ENCODE measurements around the gene WLS.

Gene WLS

DNA sequence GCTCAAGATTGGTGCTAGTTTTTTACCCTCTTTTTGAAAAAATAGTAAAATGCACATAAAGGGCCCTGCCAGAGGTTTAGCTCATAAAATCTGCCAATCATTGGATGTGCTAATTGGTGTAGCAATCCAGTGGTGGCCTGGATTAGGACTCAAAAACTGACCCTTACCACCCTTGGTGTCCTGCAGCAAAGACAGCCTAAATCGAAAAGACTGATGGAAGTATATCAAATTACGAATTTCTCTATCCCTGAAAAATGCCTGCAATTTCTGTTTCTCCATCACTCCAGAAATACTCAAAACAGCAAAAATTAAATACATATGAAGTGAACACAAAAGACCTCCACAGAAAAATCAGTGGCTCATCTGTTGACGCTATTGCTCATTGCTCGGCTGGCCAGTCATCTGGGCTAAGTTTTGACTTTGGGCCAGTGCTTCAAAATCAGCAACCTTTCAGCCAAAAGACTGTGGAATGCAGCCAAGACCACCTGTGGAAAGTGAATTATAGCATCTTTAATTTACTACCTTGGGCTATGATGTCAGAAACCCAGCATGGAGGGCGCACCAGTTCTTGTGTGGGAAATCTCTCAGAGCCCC is 30.0 kb downstream of the WLS start:
- no peak overlapping the region for H3K23ac ChIP-seq (ENCODE audit: low read depth, low read length, poor library complexity)
- no peak overlapping the region for H2BK5ac ChIP-seq (ENCODE audit: low read length)
- no peaks in the 10 kb centered on the region for H3K79me1 ChIP-seq (ENCODE audit: low read depth, low read length)
- DNase-seq (ENCODE audit: low spot score) = no peak
- no peak overlapping the region for H2BK120ac ChIP-seq (ENCODE audit: low read depth, low read length)
- H2AFZ ChIP-seq (ENCODE audit: low read length) = no peak overlapping the region
- H4K8ac ChIP-seq (ENCODE audit: low read depth, low read length) = no peak overlapping the region
- H2BK15ac ChIP-seq (ENCODE audit: low read length) = no peak overlapping the region
- no peak overlapping the region for H3K4ac ChIP-seq (ENCODE audit: low read length)
- no peak overlapping the region for H3K4me2 ChIP-seq (ENCODE audit: insufficient read depth, low read length, poor library complexity, severe bottlenecking)
- H3K9me3 ChIP-seq (replicated peaks in 1 of 2; ENCODE audit: control insufficient read depth in 2 of 2, insufficient read depth in 1 of 2, low read depth in 1 of 2, low read length in 2 of 2) = no peaks in the 10 kb centered on the region
- no CpG with 5 or more reads among the region's 5 CpGs for WGBS, 2 donors (ENCODE audit: extremely low coverage in 2 of 2, insufficient read length in 2 of 2, insufficient replicate concordance in 1 of 2)
- no peak overlapping the region for H2AK5ac ChIP-seq (ENCODE audit: low read depth, low read length)
- H3K4me1 ChIP-seq (ENCODE audit: control insufficient read depth in 2 of 2, insufficient read depth in 1 of 2, low read depth in 1 of 2, low read length in 2 of 2) = peaks cover 0 to 7% of the 10 kb centered on the region in 2 donors
- H4K91ac ChIP-seq (ENCODE audit: low read depth, low read length, poor library complexity) = no peak overlapping the region
- H3K4me3 ChIP-seq (ENCODE audit: low read length in 2 of 2) = no peak overlapping the region
- H3K9ac ChIP-seq (ENCODE audit: low read depth, low read length, poor library complexity) = no peak overlapping the region
- no peaks in the 10 kb centered on the region for H3K27me3 ChIP-seq (ENCODE audit: control insufficient read depth in 3 of 3, insufficient read depth in 3 of 3, low read depth in 1 of 3, low read length in 3 of 3)
- H3K27ac ChIP-seq (replicated peaks; ENCODE audit: low read length) = no peak overlapping the region
- no peak overlapping the region for H3K14ac ChIP-seq (ENCODE audit: low read length)
- no peak overlapping the region for H3K18ac ChIP-seq (ENCODE audit: low read length)
- H3K36me3 ChIP-seq (replicated peaks in 1 of 2; ENCODE audit: control insufficient read depth in 2 of 2, insufficient read depth in 2 of 2, low read length in 2 of 2) = peaks cover 0 to 32% of the 10 kb centered on the region in 2 donors
- no peak overlapping the region for H2BK12ac ChIP-seq (ENCODE audit: low read length)

DNA sequence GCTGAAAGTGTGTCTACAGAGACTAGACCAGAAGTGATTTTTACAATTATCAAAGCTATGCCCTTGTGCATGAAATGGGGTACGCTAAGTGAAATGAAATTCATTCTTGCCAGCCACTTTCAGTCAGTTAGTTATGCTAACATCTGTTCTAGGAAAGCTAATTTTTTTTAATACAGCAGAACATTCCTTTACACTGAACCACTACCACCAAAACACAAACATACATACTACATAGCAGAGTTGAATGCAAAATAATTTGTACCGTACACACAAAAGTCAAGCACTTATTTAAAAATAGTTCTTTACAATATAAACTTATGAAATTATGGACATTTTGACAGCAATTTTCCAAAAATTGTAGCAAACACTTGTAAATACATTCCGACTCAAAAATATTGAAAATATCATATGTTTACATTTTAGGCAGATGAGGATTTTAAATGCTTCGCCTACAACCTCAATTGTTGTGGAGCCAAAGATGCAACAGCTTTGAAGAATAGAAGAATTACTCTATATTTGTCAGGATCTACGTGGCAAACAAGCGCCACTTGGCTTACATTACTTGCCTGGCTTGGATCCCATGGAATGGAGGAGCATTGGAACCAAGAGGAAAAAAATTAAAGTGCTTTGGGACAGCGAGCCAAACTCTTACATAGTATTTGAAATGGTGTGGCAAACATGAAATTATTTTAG is 30.6 kb downstream of the WLS start:
- no peak for DNase-seq (ENCODE audit: low spot score)
- H3K4me1 ChIP-seq (ENCODE audit: control insufficient read depth in 2 of 2, insufficient read depth in 1 of 2, low read depth in 1 of 2, low read length in 2 of 2) = peaks cover 0 to 13% of the 10 kb centered on the region in 2 donors
- no CpG with 5 or more reads among the region's 7 CpGs for WGBS, 2 donors (ENCODE audit: extremely low coverage in 2 of 2, insufficient read length in 2 of 2, insufficient replicate concordance in 1 of 2)

GRCh38 chr1:68199603-68200002 is 32.7 kb downstream of the WLS start:
- Histone ChIP-seq H3K9ac (ENCODE audit: low read depth, low read length, poor library complexity) (no peak overlapping the region), H4K91ac (ENCODE audit: low read depth, low read length, poor library complexity) (no peak overlapping the region), H2BK12ac (ENCODE audit: low read length) (no peak overlapping the region), H3K9me3 (replicated peaks in 1 of 2; ENCODE audit: control insufficient read depth in 2 of 2, insufficient read depth in 1 of 2, low read depth in 1 of 2, low read length in 2 of 2) (no peaks in the 10 kb centered on the region), H2BK15ac (ENCODE audit: low read length) (no peak overlapping the region), H3K27me3 (ENCODE audit: control insufficient read depth in 3 of 3, insufficient read depth in 3 of 3, low read depth in 1 of 3, low read length in 3 of 3) (no peaks in the 10 kb centered on the region), H3K27ac (replicated peaks; ENCODE audit: low read length) (no peak overlapping the region), H3K4me2 (ENCODE audit: insufficient read depth, low read length, poor library complexity, severe bottlenecking) (no peak overlapping the region), H3K14ac (ENCODE audit: low read length) (no peak overlapping the region), H2AFZ (ENCODE audit: low read length) (no peak overlapping the region), H3K4me3 (ENCODE audit: low read length in 2 of 2) (no peak overlapping the region), H2AK5ac (ENCODE audit: low read depth, low read length) (no peak overlapping the region), H3K36me3 (replicated peaks in 1 of 2; ENCODE audit: control insufficient read depth in 2 of 2, insufficient read depth in 2 of 2, low read length in 2 of 2) (peaks cover 0 to 15% of the 10 kb centered on the region in 2 donors), H3K79me1 (ENCODE audit: low read depth, low read length) (no peaks in the 10 kb centered on the region), H2BK120ac (ENCODE audit: low read depth, low read length) (no peak overlapping the region), H4K8ac (ENCODE audit: low read depth, low read length) (no peak overlapping the region), H3K23ac (ENCODE audit: low read depth, low read length, poor library complexity) (no peak overlapping the region), H3K4ac (ENCODE audit: low read length) (no peak overlapping the region), H3K4me1 (ENCODE audit: control insufficient read depth in 2 of 2, insufficient read depth in 1 of 2, low read depth in 1 of 2, low read length in 2 of 2) (peaks cover 0 to 14% of the 10 kb centered on the region in 2 donors), H2BK5ac (ENCODE audit: low read length) (no peak overlapping the region), H3K18ac (ENCODE audit: low read length) (no peak overlapping the region)
- no peak for DNase-seq (ENCODE audit: low spot score)
- WGBS, 2 donors (ENCODE audit: extremely low coverage in 2 of 2, insufficient read length in 2 of 2, insufficient replicate concordance in 1 of 2) = no CpG with 5 or more reads among the region's 2 CpGs

More for the DNA sequence above, 30.6 kb downstream of the WLS start:
- H3K4ac ChIP-seq (ENCODE audit: low read length) = no peak overlapping the region
- no peak overlapping the region for H3K23ac ChIP-seq (ENCODE audit: low read depth, low read length, poor library complexity)
- H3K4me2 ChIP-seq (ENCODE audit: insufficient read depth, low read length, poor library complexity, severe bottlenecking) = no peak overlapping the region
- H4K8ac ChIP-seq (ENCODE audit: low read depth, low read length) = no peak overlapping the region
- H3K9me3 ChIP-seq (replicated peaks in 1 of 2; ENCODE audit: control insufficient read depth in 2 of 2, insufficient read depth in 1 of 2, low read depth in 1 of 2, low read length in 2 of 2) = no peaks in the 10 kb centered on the region
- H2AFZ ChIP-seq (ENCODE audit: low read length) = no peak overlapping the region
- no peak overlapping the region for H2BK15ac ChIP-seq (ENCODE audit: low read length)
- no peaks in the 10 kb centered on the region for H3K79me1 ChIP-seq (ENCODE audit: low read depth, low read length)
- H2AK5ac ChIP-seq (ENCODE audit: low read depth, low read length) = no peak overlapping the region
- H3K9ac ChIP-seq (ENCODE audit: low read depth, low read length, poor library complexity) = no peak overlapping the region
- H3K27ac ChIP-seq (replicated peaks; ENCODE audit: low read length) = no peak overlapping the region
- no peak overlapping the region for H2BK5ac ChIP-seq (ENCODE audit: low read length)
- no peak overlapping the region for H2BK120ac ChIP-seq (ENCODE audit: low read depth, low read length)
- no peak overlapping the region for H2BK12ac ChIP-seq (ENCODE audit: low read length)
- no peak overlapping the region for H3K4me3 ChIP-seq (ENCODE audit: low read length in 2 of 2)
- peaks cover 0 to 29% of the 10 kb centered on the region in 2 donors for H3K36me3 ChIP-seq (replicated peaks in 1 of 2; ENCODE audit: control insufficient read depth in 2 of 2, insufficient read depth in 2 of 2, low read length in 2 of 2)
- H3K18ac ChIP-seq (ENCODE audit: low read length) = no peak overlapping the region
- no peak overlapping the region for H4K91ac ChIP-seq (ENCODE audit: low read depth, low read length, poor library complexity)
- no peak overlapping the region for H3K14ac ChIP-seq (ENCODE audit: low read length)
- H3K27me3 ChIP-seq (ENCODE audit: control insufficient read depth in 3 of 3, insufficient read depth in 3 of 3, low read depth in 1 of 3, low read length in 3 of 3) = no peaks in the 10 kb centered on the region

DNA sequence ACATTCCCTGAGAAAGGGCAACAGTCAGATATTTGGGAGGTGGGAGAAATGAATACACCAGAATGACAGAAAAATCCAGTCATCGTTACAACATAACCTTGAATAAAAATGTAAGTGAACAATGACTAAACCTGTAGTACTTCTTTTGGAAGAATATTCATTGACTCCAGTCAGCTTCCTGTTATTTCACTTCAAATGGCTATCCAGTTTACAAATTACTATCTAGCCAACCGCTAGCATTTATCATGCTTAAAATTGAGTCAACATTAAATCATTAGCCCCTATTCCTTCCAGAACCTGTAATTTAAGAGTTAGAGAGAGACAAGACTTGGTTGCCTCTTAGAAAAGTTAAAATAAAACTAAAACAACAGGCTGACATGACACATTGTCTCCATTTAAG is 33.6 kb downstream of the WLS start:
- Histone ChIP-seq H2BK12ac (ENCODE audit: low read length) (no peak overlapping the region), H3K4ac (ENCODE audit: low read length) (no peak overlapping the region), H3K9me3 (replicated peaks in 1 of 2; ENCODE audit: control insufficient read depth in 2 of 2, insufficient read depth in 1 of 2, low read depth in 1 of 2, low read length in 2 of 2) (no peaks in the 10 kb centered on the region), H4K8ac (ENCODE audit: low read depth, low read length) (no peak overlapping the region), H3K27me3 (ENCODE audit: control insufficient read depth in 3 of 3, insufficient read depth in 3 of 3, low read depth in 1 of 3, low read length in 3 of 3) (no peaks in the 10 kb centered on the region), H2BK5ac (ENCODE audit: low read length) (no peak overlapping the region), H2AK5ac (ENCODE audit: low read depth, low read length) (no peak overlapping the region), H3K27ac (replicated peaks; ENCODE audit: low read length) (no peak overlapping the region), H3K23ac (ENCODE audit: low read depth, low read length, poor library complexity) (no peak overlapping the region), H3K4me2 (ENCODE audit: insufficient read depth, low read length, poor library complexity, severe bottlenecking) (no peak overlapping the region), H3K36me3 (replicated peaks in 1 of 2; ENCODE audit: control insufficient read depth in 2 of 2, insufficient read depth in 2 of 2, low read length in 2 of 2) (peaks cover 0 to 24% of the 10 kb centered on the region in 2 donors), H3K79me1 (ENCODE audit: low read depth, low read length) (no peaks in the 10 kb centered on the region), H2BK120ac (ENCODE audit: low read depth, low read length) (no peak overlapping the region), H3K4me1 (ENCODE audit: control insufficient read depth in 2 of 2, insufficient read depth in 1 of 2, low read depth in 1 of 2, low read length in 2 of 2) (peaks cover 0 to 14% of the 10 kb centered on the region in 2 donors), H3K14ac (ENCODE audit: low read length) (no peak overlapping the region), H4K91ac (ENCODE audit: low read depth, low read length, poor library complexity) (no peak overlapping the region), H3K9ac (ENCODE audit: low read depth, low read length, poor library complexity) (no peak overlapping the region), H3K18ac (ENCODE audit: low read length) (no peak overlapping the region), H3K4me3 (ENCODE audit: low read length in 2 of 2) (no peak overlapping the region), H2AFZ (ENCODE audit: low read length) (no peak overlapping the region), H2BK15ac (ENCODE audit: low read length) (no peak overlapping the region)
- no peak for DNase-seq (ENCODE audit: low spot score)
- WGBS, 2 donors (ENCODE audit: extremely low coverage in 2 of 2, insufficient read length in 2 of 2, insufficient replicate concordance in 1 of 2) = no CpG with 5 or more reads among the region's 2 CpGs
